ENCODE measurements around the gene CLSTN2.

Gene CLSTN2

GRCh38 chr3:139939681-139940190 lies 4.8 kb downstream of the CLSTN2 start:
- Histone ChIP-seq H3K27ac (no peak overlapping the region), H3K4me3 (no peak overlapping the region)

- Histone ChIP-seq H3K4me3 (no peak overlapping the region), H3K27ac (no peak overlapping the region)
These were observed 5.6 kb downstream of the CLSTN2 start for GRCh38 chr3:139940622-139941021.

GRCh38 chr3:139941580-139941979 lies 6.6 kb downstream of the CLSTN2 start:
- Histone ChIP-seq H3K4me3 (no peak overlapping the region), H3K27ac (no peak overlapping the region)

- H3K4me3 ChIP-seq = no peak overlapping the region
These were observed 9.4 kb downstream of the CLSTN2 start for GRCh38 chr3:139944256-139944910.

GRCh38 chr3:139945386-139945785 lies 10.4 kb downstream of the CLSTN2 start:
- Histone ChIP-seq H3K27ac (no peak overlapping the region), H3K4me3 (no peak overlapping the region)

More at GRCh38 chr3:139944256-139944910, 9.4 kb downstream of the CLSTN2 start:
- H3K27ac ChIP-seq = no peak overlapping the region

GRCh38 chr3:139945942-139946341 lies 11.0 kb downstream of the CLSTN2 start:
- H3K4me3 ChIP-seq = no peak overlapping the region
- no peak overlapping the region for H3K27ac ChIP-seq

- no peak overlapping the region for H3K4me3 ChIP-seq
These were observed 13.5 kb downstream of the CLSTN2 start for GRCh38 chr3:139948467-139948866.

GRCh38 chr3:139948898-139949297 lies 13.9 kb downstream of the CLSTN2 start:
- H3K27ac ChIP-seq = no peak overlapping the region
- no peak overlapping the region for H3K4me3 ChIP-seq

More at GRCh38 chr3:139948467-139948866, 13.5 kb downstream of the CLSTN2 start:
- H3K27ac ChIP-seq = no peak overlapping the region

- H3K27ac ChIP-seq = no peak overlapping the region
- H3K4me3 ChIP-seq = no peak overlapping the region
These were observed 18.3 kb downstream of the CLSTN2 start for GRCh38 chr3:139953131-139953910.

- Histone ChIP-seq H3K4me3 (no peak overlapping the region), H3K27ac (no peak overlapping the region)
These were observed 19.3 kb downstream of the CLSTN2 start for GRCh38 chr3:139954146-139954860.

- Histone ChIP-seq H3K27ac (no peak overlapping the region), H3K4me3 (no peak overlapping the region)
These were observed 22.9 kb downstream of the CLSTN2 start for GRCh38 chr3:139957844-139958243.

GRCh38 chr3:139969386-139969785 lies 34.4 kb downstream of the CLSTN2 start:
- Histone ChIP-seq H3K4me3 (no peak overlapping the region), H3K27ac (no peak overlapping the region)

- H3K27ac ChIP-seq = no peak overlapping the region
- no peak overlapping the region for H3K4me3 ChIP-seq
These were observed 35.5 kb downstream of the CLSTN2 start for GRCh38 chr3:139970526-139970925.

GRCh38 chr3:139974809-139975425 lies 39.9 kb downstream of the CLSTN2 start:
- Histone ChIP-seq H3K4me3 (no peak overlapping the region), H3K27ac (no peak overlapping the region)

- Histone ChIP-seq H3K4me3 (no peak overlapping the region), H3K27ac (no peak overlapping the region)
These were observed 40.8 kb downstream of the CLSTN2 start for GRCh38 chr3:139975594-139976365.

- Histone ChIP-seq H3K4me3 (no peak overlapping the region), H3K27ac (no peak overlapping the region)
These were observed 44.0 kb downstream of the CLSTN2 start for GRCh38 chr3:139978966-139979365.

- H3K27ac ChIP-seq = no peak overlapping the region
- H3K4me3 ChIP-seq = no peak overlapping the region
These were observed 45.0 kb downstream of the CLSTN2 start for GRCh38 chr3:139979991-139980390.

GRCh38 chr3:139982404-139982803 lies 47.4 kb downstream of the CLSTN2 start:
- H3K4me3 ChIP-seq = no peak overlapping the region
- no peak overlapping the region for H3K27ac ChIP-seq

GRCh38 chr3:139985576-139985975 lies 50.6 kb downstream of the CLSTN2 start:
- no peak overlapping the region for H3K4me3 ChIP-seq
- H3K27ac ChIP-seq = no peak overlapping the region

Data from skin epidermis (tissue), 12 donors.